AG09309 (cell line): ENCODE results near the gene AAGAB.

Source experiments
- DNase-seq: peaks from one replicate; pipeline ENCODE4 v3.0.0-alpha.2; 2010; ENCODE audit warnings: low read depth
- H3K4me3 ChIP-seq: 2 replicates; pipeline ENCODE4 v1.5.1; 2011; ENCODE audit warnings: mild to moderate bottlenecking, low read depth, low read length, moderate library complexity; ENCODE audit not compliant: control insufficient read depth
- CTCF ChIP-seq: IDR thresholded peaks from 2 replicates; pipeline ENCODE4 v1.5.1; 2011; ENCODE audit warnings: mild to moderate bottlenecking, low read depth, low read length, inconsistent platforms; ENCODE audit not compliant: insufficient read depth, control insufficient read depth; ENCODE audit errors: missing control alignments

Gene AAGAB, protein sequence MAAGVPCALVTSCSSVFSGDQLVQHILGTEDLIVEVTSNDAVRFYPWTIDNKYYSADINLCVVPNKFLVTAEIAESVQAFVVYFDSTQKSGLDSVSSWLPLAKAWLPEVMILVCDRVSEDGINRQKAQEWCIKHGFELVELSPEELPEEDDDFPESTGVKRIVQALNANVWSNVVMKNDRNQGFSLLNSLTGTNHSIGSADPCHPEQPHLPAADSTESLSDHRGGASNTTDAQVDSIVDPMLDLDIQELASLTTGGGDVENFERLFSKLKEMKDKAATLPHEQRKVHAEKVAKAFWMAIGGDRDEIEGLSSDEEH

DNA sequence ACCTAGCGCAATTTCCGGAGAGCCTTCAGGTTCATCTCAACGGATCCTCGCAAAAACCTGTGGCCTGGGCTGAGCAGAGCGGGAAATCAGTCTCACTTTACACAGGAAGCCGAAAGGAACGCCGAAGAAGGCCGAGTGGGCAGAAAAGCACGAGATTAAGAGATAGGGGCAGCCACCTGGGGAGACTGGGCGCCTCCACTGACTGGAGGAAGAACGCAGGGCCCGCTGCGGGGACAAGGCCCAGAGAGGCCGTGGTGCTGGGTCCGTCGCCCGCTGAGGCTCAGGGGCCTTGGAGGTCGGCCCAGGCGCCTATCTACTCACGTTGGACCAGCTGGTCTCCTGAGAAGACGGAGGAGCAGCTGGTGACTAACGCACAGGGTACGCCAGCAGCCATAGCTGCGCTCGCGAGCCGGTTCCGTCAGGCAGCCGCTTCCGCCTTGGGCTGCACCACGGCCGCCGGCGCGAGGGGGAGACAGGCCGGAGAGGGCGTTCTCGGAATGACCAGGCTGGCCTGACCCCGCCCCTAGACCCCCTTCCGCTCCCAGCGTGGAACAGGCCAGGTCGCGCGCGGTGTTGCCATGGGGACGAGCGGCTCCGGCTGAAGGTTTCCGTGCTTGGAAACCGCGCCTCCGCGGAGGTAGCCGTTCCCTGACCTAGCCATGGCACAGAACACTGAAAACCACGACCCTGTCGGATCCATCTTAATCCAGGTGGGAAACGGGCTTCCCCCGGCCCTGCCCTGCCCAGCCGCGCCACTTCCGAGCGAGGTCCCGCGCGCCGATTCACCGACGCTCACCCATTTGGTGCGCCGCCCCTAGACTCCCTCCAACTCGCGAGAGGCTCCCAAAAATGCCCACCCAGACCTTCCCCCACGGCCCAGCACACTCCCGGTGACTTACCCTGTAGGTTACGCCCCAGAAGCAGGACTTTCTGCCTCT is at the start of gene AAGAB, which contains the start of gene IQCH:
TSS of gene AAGAB (minus strand) at position 424 of the 938 bp plus-strand sequence. CDS start at position 394, 30 bp downstream.
TSS of gene IQCH (plus strand) at position 549 of the 938 bp plus-strand sequence. CDS start at position 660, 111 bp downstream.
- peak within 1 kb of the TSS; percentile 67 for H3K4me3 ChIP-seq
- no peak for TF ChIP-seq CTCF
- DNase-seq = peak; percentile 92

DNA sequence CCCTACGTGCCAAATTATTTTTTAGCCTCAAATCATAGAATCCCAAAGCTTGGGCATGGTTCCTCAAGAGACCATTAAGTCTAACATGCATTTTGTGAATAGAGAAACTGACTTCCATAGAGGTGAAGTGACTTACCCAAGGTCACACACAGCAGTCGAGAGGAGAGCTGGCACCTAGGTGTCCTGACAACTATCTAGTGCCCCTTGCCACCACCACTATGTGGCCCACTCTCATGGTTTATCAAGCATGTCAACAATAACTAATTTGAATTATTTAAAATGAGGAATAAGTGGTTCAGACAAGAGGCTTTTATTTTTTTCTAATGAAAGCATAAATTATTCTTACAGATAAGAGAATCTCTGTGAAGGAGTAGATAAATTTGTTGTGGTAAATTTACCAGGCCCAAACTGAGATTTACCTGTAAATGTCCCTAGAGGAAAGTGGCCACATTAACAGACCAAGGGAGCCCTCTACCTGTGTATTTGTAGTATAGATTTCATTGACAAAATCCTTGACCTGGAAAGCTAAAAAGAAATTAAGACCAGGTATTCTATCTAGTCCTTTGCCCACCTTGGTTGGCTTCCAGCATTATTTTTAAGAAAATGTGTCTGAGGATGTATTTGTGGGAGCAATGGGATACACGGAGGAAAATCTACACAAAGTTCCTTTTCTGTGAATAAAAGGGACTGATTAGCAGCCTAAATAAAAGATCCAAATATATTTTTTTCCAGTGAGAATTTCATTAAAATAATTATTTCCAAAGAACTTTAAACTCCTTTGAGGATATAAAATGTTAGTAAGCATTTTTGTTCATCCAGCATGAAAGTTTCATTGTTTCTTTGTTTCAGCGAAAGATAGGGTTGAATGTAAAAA is 49.3 kb upstream of the AAGAB start:
- TF ChIP-seq CTCF = peak; percentile 45
- no peak for DNase-seq
- no peak overlapping the region for H3K4me3 ChIP-seq

DNA sequence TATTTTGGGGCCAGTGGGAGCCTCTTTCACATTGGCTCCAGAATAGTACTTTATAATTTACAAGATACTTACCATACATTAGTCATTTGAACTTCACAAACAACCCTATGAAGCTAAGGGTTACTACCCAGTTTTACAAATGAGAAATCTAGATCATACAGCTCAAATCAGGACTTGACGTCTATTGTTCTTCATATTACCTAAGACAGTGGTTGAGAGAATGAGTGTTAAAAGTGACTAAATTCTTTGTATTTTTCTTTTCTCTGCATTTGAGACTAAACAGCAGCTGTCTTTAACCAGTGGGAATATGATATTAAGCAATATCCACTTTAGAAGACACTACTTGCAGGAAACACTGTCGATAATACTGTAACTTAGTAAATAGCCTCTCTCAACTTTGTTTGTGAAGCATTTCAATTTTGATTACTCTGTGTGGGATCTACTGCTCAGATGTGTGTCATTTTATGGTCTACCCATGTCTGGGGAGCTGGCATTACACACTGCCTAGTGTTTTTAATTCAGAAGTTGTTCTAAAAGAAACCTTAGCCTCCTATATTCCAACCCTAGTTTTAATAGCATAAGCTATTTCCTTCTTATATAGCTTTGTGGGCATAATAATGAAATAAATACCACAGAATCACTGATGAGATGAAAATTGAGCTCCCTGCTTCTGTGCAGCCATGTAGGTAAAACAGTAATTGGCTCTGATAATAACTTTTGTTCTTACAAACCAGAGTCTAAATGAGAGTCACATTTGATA is 46.0 kb upstream of the AAGAB start:
- H3K4me3 ChIP-seq = no peak overlapping the region
- TF ChIP-seq CTCF = no peak

DNA sequence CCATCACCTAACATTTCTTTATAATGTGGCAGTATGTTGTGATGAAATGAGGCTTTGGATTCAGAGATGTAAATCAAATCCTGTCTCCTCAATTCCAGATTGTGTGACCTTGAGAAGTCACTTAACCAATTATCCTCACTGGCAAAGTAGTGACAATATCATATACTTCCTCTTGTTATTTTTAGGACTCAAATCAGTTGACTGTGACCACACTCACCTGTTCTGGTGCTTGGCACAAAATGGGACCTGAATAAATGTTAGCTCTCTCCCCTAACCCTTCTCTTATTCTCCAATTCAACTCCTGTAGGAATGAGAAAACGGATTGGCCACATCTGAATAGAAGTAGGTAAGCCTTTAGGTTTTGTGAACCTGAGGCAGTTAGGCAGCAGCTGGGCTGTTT is 42.2 kb upstream of the AAGAB start:
- no peak for TF ChIP-seq CTCF
- H3K4me3 ChIP-seq = no peak overlapping the region
- DNase-seq = no peak

More for the DNA sequence above, 46.0 kb upstream of the AAGAB start:
- no peak for DNase-seq

DNA sequence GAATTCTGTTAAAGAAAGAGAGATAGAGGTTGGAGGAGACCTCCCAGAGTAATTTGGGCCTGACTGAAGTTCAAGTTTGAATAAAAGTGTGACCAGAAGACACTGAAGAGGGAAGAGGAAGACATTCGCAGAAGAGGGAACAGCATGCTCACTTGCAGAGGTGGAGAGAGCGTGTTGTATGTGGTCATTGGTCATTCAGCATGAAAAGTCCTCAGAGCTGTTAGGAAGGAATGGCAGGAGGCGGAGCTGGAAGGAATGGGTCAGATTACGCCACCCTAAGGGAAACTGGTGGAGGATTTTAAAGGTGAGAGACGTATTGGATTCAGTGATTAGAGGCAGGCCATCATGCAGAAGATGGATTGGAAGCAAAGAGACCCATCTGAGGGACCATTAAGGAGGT is 41.7 kb upstream of the AAGAB start:
- TF ChIP-seq CTCF = no peak
- H3K4me3 ChIP-seq = no peak overlapping the region
- DNase-seq = no peak
